Esophagus muscularis mucosa (tissue), 4 donors: ENCODE measurements around the gene ACACB. TPM values are rescaled to one million over a fixed set of nuclear protein-coding genes. Genes with fewer than 3 reads are reported as not detected.

Experiments
- DNase-seq: peaks from one replicate; pipeline ENCODE4 v3.0.0-alpha.2; 2017; ENCODE audit errors: extremely low spot score
- H3K27ac ChIP-seq, 4 donors: fragments of 200-600 bp; sonication (generic); replicated peaks in 1 of 4; 1 replicate in 3 of 4; 2 replicates in 1 of 4; pipeline ENCODE4 v1.5.1; 2016 to 2019; ENCODE audit warnings: mild to moderate bottlenecking in 1 of 4
- H3K27me3 ChIP-seq, 4 donors: fragments of 200-600 bp; sonication (generic); one replicate each; pipeline versions ENCODE4 v1.5.1 to v1.6.0; 2016 to 2019
- H3K36me3 ChIP-seq, 4 donors: fragments of 200-600 bp; sonication (generic); one replicate each; pipeline ENCODE4 v1.5.1; 2016 to 2019
- H3K4me1 ChIP-seq, 4 donors: fragments of 200-600 bp; sonication (generic); one replicate each; pipeline ENCODE4 v1.5.1; 2016 to 2019
- H3K4me3 ChIP-seq, 4 donors: fragments of 200-600 bp; sonication (generic); 1 replicate in 2 of 4; 2 replicates in 2 of 4; pipeline ENCODE4 v1.5.1; 2016 to 2019; ENCODE audit warnings: mild to moderate bottlenecking in 4 of 4, moderate library complexity in 1 of 4
- H3K9me3 ChIP-seq, 4 donors: fragments of 200-600 bp; sonication (generic); 1 replicate in 3 of 4; 2 replicates in 1 of 4; pipeline ENCODE4 v1.5.1; 2016 to 2019
- CTCF ChIP-seq, 3 experiments: fragments of 200-600 bp in 2 of 3; fragments of 450-650 bp in 1 of 3; sonication (generic) in 2 of 3; IDR thresholded peaks; one replicate each; pipeline ENCODE4 v1.5.1; 2017 to 2019; ENCODE audit warnings: antibody characterized with exemption in 3 of 3, mild to moderate bottlenecking in 2 of 3, moderate library complexity in 1 of 3
- EP300 ChIP-seq: sonication (generic); formaldehyde crosslinking; IDR thresholded peaks from one replicate; pipeline ENCODE4 v1.6.1; 2017; ENCODE audit warnings: antibody characterized with exemption
- POLR2A ChIP-seq: fragments of 450-650 bp; IDR thresholded peaks from one replicate; pipeline ENCODE4 v1.6.1; 2017; ENCODE audit warnings: antibody characterized with exemption, moderate library complexity, mild to moderate bottlenecking, low read depth
- POLR2AphosphoS5 ChIP-seq, 2 donors: sonication (generic); formaldehyde crosslinking; IDR thresholded peaks; one replicate each; pipeline ENCODE4 v1.6.1; 2017; ENCODE audit warnings: antibody characterized with exemption in 2 of 2
- WGBS: methylation state at CpG from one replicate; pipeline ENCODE4 v1.1.5; 2018; 5-methylcytosine and 5-hydroxymethylcytosine counted together
- intact Hi-C: fragments of 100-400 bp; cut with DNase I; formaldehyde crosslinking; loops from one replicate; pipeline ENCODE4 v1.15.1; 2023
- total RNA-seq, 4 donors: library from RNA; depleted of rRNA; stranded (reverse); fragments of >200 nt; gene quantifications; one replicate each; pipeline versions ENCODE4 v1.1.0 to v1.2.1, GENCODE V29; 2016

The ACACB gene
- total RNA-seq, 4 donors from 2014 or later, result 59.6 to 134 (median 108) TPM

- WGBS, result 90% methylated on average over 8 of the region's 20 CpGs
- TF ChIP-seq CTCF (IDR thresholded peaks at IDR 0.05) (no peak), POLR2AphosphoS5 (IDR thresholded peaks at IDR 0.05) (no peak), POLR2A (no peak), EP300 (no peak)
- Histone ChIP-seq H3K27ac (no peak overlapping the region), H3K9me3 (no peaks in the 10 kb centered on the region), H3K36me3 (no peaks in the 10 kb centered on the region), H3K27me3 (no peaks in the 10 kb centered on the region), H3K4me3 (no peak overlapping the region), H3K4me1 (peaks cover 0 to 29% (median 17%) of the 10 kb centered on the region in 4 donors)
- DNase-seq, result no peak
- intact Hi-C loops, result no loop called here
Measured at GRCh38 chr12:109284392-109284791, 168.0 kb downstream of the ACACB start.

- TF ChIP-seq CTCF (IDR thresholded peaks at IDR 0.05), result no peak
- Histone ChIP-seq H3K27ac (no peak overlapping the region), H3K9me3 (no peaks in the 10 kb centered on the region), H3K36me3 (no peaks in the 10 kb centered on the region), H3K4me3 (no peak overlapping the region), H3K27me3 (no peaks in the 10 kb centered on the region), H3K4me1 (peaks cover 0 to 31% (median 20%) of the 10 kb centered on the region in 4 donors)
- DNase-seq, result no peak
- intact Hi-C loops, result no loop called here
Measured at GRCh38 chr12:109286252-109286651, 169.9 kb downstream of the ACACB start.

GRCh38 chr12:109286652-109287051, 170.3 kb downstream of the ACACB start:
- TF ChIP-seq POLR2AphosphoS5 (IDR thresholded peaks at IDR 0.05) (no peak), CTCF (IDR thresholded peaks at IDR 0.05) (no peak), EP300 (no peak), POLR2A (no peak)
- no peak for DNase-seq
- no peaks in the 10 kb centered on the region for H3K36me3 ChIP-seq
- H3K4me3 ChIP-seq, result no peak overlapping the region
- no peaks in the 10 kb centered on the region for H3K27me3 ChIP-seq
- intact Hi-C loops, result no loop called here
- H3K27ac ChIP-seq, result no peak overlapping the region
- 96% methylated on average over 3 of the region's 4 CpGs for WGBS
- no peaks in the 10 kb centered on the region for H3K9me3 ChIP-seq
- H3K4me1 ChIP-seq, result peaks cover 0 to 35% (median 24%) of the 10 kb centered on the region in 4 donors

DNA sequence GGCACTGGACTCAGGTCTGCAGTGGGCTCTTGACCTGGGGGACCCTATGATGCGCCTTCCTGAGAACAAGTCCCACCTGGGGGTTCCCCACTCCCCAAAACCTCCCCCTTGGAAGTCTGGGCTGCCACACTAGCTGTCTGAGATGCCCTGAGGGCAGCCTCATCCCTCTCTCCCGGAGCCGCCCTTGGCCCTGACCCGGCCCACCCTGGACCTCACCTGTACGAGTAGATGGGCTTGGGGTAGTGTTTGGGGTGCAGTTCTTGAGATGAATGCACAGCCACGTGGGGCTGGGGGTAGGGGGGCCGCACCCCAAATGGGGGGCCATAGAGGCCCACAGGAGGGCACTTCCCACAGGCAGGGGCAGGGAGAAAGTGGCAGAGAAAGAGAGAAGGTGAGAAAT, 170.8 kb downstream of the ACACB start:
- no peak for DNase-seq
- intact Hi-C loops, result no loop called here
- WGBS, result 86% methylated on average over 7 of the region's 7 CpGs
- Histone ChIP-seq H3K36me3 (no peaks in the 10 kb centered on the region), H3K4me1 (peaks cover 4 to 35% (median 30%) of the 10 kb centered on the region in 4 donors), H3K27me3 (no peaks in the 10 kb centered on the region), H3K27ac (no peak overlapping the region), H3K4me3 (no peak overlapping the region), H3K9me3 (no peaks in the 10 kb centered on the region)
- TF ChIP-seq EP300 (no peak), POLR2A (no peak), CTCF (IDR thresholded peaks at IDR 0.05) (no peak)

DNA sequence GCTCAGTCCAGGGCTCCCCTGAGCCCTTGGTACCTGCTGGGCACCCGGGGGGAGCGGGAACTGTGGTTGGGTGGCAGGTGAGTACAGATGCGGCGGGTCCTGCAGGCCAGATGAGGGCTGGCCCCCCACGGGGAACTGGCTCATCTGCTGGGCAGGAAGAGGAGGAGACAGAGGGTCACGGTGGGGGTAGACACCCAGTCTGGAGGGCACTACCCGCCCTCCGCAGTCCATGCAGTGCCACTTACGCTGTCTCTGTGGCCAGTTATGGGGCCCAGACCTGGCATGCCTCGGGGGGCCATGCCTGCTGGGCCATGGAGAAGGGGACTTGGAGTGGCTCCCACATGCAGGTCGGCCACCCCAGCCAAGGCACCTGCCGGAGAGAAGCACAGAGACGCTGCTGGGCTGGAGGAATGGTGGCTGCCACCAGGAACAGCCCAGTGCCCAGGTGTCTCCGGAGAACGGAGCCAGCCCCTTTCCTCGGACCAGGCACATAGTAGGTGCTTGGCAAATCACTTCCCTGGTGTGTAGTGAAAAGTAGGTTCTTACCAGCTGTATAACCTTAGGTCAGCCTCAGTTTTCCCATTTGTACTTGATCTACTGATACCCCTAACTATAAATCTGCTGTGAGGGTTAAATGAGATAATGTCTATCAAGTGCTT, 171.6 kb downstream of the ACACB start:
- intact Hi-C loops, result no loop called here
- TF ChIP-seq POLR2AphosphoS5 (IDR thresholded peaks at IDR 0.05), result no peak
- TF ChIP-seq CTCF (IDR thresholded peaks at IDR 0.05), result no peak
- TF ChIP-seq EP300, result no peak
- TF ChIP-seq POLR2A, result no peak
- WGBS, result 81% methylated on average over 13 of the region's 16 CpGs
- DNase-seq, result no peak
- H3K4me1 ChIP-seq, result peaks cover 5 to 30% (median 29%) of the 10 kb centered on the region in 4 donors
- H3K27me3 ChIP-seq, result no peaks in the 10 kb centered on the region
- no peaks in the 10 kb centered on the region for H3K36me3 ChIP-seq
- H3K9me3 ChIP-seq, result no peaks in the 10 kb centered on the region
- no peak overlapping the region for H3K4me3 ChIP-seq
- no peak overlapping the region for H3K27ac ChIP-seq
